Measurements from ENCODE around the gene KHDRBS2. TPM values are rescaled to one million over a fixed set of nuclear protein-coding genes. Genes with fewer than 3 reads are reported as not detected.

KHDRBS2 gene
- total and polyA plus RNA-seq, 2 donors (not counting 1 experiment from before 2014, with no cell fraction given), result 8.9 to 9.4 TPM

DNA sequence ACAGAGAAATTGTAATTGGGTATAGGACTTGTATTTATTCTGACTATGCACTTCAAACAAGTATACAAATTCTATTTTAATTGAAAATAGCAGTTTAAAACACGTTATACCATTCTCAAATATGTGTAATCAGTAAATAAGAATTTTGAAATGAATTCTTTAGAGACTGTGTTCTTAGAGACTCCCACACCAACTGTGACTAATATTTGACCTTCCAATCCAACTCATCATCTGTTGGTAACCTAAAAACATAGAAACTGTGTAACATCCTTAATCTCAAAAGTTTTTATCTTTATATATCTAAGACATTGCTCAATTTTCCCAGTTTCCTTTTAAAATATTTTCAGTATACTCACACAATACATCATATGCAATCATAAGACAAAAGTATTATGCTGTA, 83.9 kb downstream of the KHDRBS2 start:
- ATAC-seq (ENCODE audit: low read depth), result no peak
- Mint-ChIP-seq H3K4me3 (no peak overlapping the region), H3K27ac (no peak overlapping the region), H3K4me1 (peaks cover 32% of the 10 kb centered on the region), H3K9me3 (ENCODE audit: insufficient read depth) (no peaks in the 10 kb centered on the region), H3K27me3 (no peaks in the 10 kb centered on the region)
- peaks cover 3% of the 10 kb centered on the region for H4K20me1 ChIP-seq (ENCODE audit: control insufficient read depth, insufficient read depth, low read length, poor library complexity, severe bottlenecking)
- intact Hi-C loops (cut with micrococcal nuclease), result no loop called here
- H3K9me3 ChIP-seq (ENCODE audit: control extremely low read depth in 1 of 3, control insufficient read depth in 2 of 3, insufficient read depth in 1 of 3, low read length in 2 of 3), result no peaks in the 10 kb centered on the region
- peaks cover 18% of the 10 kb centered on the region for H3K79me2 ChIP-seq (ENCODE audit: control insufficient read depth, insufficient read depth, low read length)
- no peaks in the 10 kb centered on the region for H3K36me3 ChIP-seq (replicated peaks in 1 of 2; ENCODE audit: control extremely low read depth in 1 of 2, control insufficient read depth in 1 of 2, extremely low read depth in 1 of 2, insufficient read depth in 2 of 2, low read length in 1 of 2)
- DNase-seq, result no peak
- H3K4me3 ChIP-seq (ENCODE audit: control extremely low read depth in 1 of 5, extremely low read depth in 1 of 5, insufficient read depth in 1 of 5, low read depth in 2 of 5, low read length in 4 of 5), result no peak overlapping the region
- H3K27me3 ChIP-seq (replicated peaks in 1 of 4; ENCODE audit: control extremely low read depth in 1 of 4, control insufficient read depth in 3 of 4, insufficient read depth in 4 of 4, low read length in 3 of 4), result no peaks in the 10 kb centered on the region
- no peak overlapping the region for H3K27ac ChIP-seq (ENCODE audit: low read length in 2 of 2)
- H3K4me2 ChIP-seq (replicated peaks; ENCODE audit: low read depth, low read length, poor library complexity, severe bottlenecking), result no peak overlapping the region
- POLR2A ChIA-PET, result no interaction called here
- H2AFZ ChIP-seq (ENCODE audit: insufficient read depth, low read depth, low read length, poor library complexity, severe bottlenecking), result no peak overlapping the region
- no CpG with 5 or more reads among the region's 1 CpG for WGBS (ENCODE audit: insufficient coverage)
- TF ChIP-seq EZH2 (IDR thresholded peaks at IDR 0.05; ENCODE audit: borderline replicate concordance, insufficient read depth, low read depth, low read length, poor library complexity, severe bottlenecking), result no peak
- TF ChIP-seq, protein P1, sequence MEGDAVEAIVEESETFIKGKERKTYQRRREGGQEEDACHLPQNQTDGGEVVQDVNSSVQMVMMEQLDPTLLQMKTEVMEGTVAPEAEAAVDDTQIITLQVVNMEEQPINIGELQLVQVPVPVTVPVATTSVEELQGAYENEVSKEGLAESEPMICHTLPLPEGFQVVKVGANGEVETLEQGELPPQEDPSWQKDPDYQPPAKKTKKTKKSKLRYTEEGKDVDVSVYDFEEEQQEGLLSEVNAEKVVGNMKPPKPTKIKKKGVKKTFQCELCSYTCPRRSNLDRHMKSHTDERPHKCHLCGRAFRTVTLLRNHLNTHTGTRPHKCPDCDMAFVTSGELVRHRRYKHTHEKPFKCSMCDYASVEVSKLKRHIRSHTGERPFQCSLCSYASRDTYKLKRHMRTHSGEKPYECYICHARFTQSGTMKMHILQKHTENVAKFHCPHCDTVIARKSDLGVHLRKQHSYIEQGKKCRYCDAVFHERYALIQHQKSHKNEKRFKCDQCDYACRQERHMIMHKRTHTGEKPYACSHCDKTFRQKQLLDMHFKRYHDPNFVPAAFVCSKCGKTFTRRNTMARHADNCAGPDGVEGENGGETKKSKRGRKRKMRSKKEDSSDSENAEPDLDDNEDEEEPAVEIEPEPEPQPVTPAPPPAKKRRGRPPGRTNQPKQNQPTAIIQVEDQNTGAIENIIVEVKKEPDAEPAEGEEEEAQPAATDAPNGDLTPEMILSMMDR (IDR thresholded peaks at IDR 0.05), result no peak
- no peaks in the 10 kb centered on the region for H3K4me1 ChIP-seq (ENCODE audit: control insufficient read depth in 2 of 2, insufficient read depth in 2 of 2, low read length in 2 of 2)
- H3K9ac ChIP-seq (ENCODE audit: low read length), result no peak overlapping the region
- CTCF ChIA-PET, result no interaction called here

DNA sequence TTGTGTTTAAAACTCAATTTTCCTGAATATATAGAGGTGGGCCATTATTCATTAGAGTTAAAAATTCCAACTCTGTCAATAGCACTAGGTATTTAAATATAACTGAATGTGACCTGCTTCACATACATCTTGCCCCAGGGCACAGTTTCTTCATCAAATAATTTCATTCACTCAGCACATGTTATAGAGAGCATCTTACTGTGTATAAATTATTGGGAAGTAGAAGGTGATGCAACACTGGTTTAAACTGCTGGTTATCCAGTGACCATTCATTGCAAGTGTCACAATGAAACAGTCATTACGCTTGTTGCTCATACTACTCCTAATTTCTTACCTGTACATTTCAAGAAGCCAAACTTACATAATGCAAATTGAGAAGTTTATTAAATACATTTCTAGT, 93.4 kb downstream of the KHDRBS2 start:
- peaks cover 14% of the 10 kb centered on the region for H4K20me1 ChIP-seq (ENCODE audit: control insufficient read depth, insufficient read depth, low read length, poor library complexity, severe bottlenecking)
- H3K27ac ChIP-seq (ENCODE audit: low read length in 2 of 2), result no peak overlapping the region
- H3K79me2 ChIP-seq (ENCODE audit: control insufficient read depth, insufficient read depth, low read length), result peaks cover 32% of the 10 kb centered on the region
- Mint-ChIP-seq H3K9me3 (ENCODE audit: insufficient read depth) (peaks cover 2% of the 10 kb centered on the region), H3K27ac (no peak overlapping the region), H3K27me3 (no peaks in the 10 kb centered on the region), H3K4me1 (peaks cover 28% of the 10 kb centered on the region), H3K4me3 (no peak overlapping the region)
- H2AFZ ChIP-seq (ENCODE audit: insufficient read depth, low read depth, low read length, poor library complexity, severe bottlenecking), result no peak overlapping the region
- TF ChIP-seq EZH2 (IDR thresholded peaks at IDR 0.05; ENCODE audit: borderline replicate concordance, insufficient read depth, low read depth, low read length, poor library complexity, severe bottlenecking), result no peak
- TF ChIP-seq, protein P1 (IDR thresholded peaks at IDR 0.05), result no peak
- no peaks in the 10 kb centered on the region for H3K27me3 ChIP-seq (replicated peaks in 1 of 4; ENCODE audit: control extremely low read depth in 1 of 4, control insufficient read depth in 3 of 4, insufficient read depth in 4 of 4, low read length in 3 of 4)
- no peaks in the 10 kb centered on the region for H3K9me3 ChIP-seq (ENCODE audit: control extremely low read depth in 1 of 3, control insufficient read depth in 2 of 3, insufficient read depth in 1 of 3, low read length in 2 of 3)
- peaks cover 5 to 22% of the 10 kb centered on the region in 2 donors for H3K4me1 ChIP-seq (ENCODE audit: control insufficient read depth in 2 of 2, insufficient read depth in 2 of 2, low read length in 2 of 2)
- no peaks in the 10 kb centered on the region for H3K36me3 ChIP-seq (replicated peaks in 1 of 2; ENCODE audit: control extremely low read depth in 1 of 2, control insufficient read depth in 1 of 2, extremely low read depth in 1 of 2, insufficient read depth in 2 of 2, low read length in 1 of 2)
- intact Hi-C loops (cut with micrococcal nuclease), result no loop called here
- no CpG with 5 or more reads among the region's 1 CpG for WGBS (ENCODE audit: insufficient coverage)
- H3K4me2 ChIP-seq (replicated peaks; ENCODE audit: low read depth, low read length, poor library complexity, severe bottlenecking), result no peak overlapping the region
- ATAC-seq (ENCODE audit: low read depth) (no peak), DNase-seq (no peak)
- ChIA-PET POLR2A (no interaction called here), CTCF (no interaction called here)
- no peak overlapping the region for H3K9ac ChIP-seq (ENCODE audit: low read length)
- no peak overlapping the region for H3K4me3 ChIP-seq (ENCODE audit: control extremely low read depth in 1 of 5, extremely low read depth in 1 of 5, insufficient read depth in 1 of 5, low read depth in 2 of 5, low read length in 4 of 5)
